Activated CD8-positive, alpha-beta memory T cell treated with anti-CD3 and anti-CD28 coated beads, Interleukin-2, amount 50 U/mL, for 1 hour (primary cell): ENCODE data around the gene CSPG4.
"Not testable (repeated sequence)": the region's sequence is repeated elsewhere in the genome, so short reads cannot be mapped to it uniquely, and the experiment has no call there.

ENCODE experiments used
- DNase-seq: peaks from one replicate; pipeline ENCODE4 v3.0.0-alpha.2; 2020; ENCODE audit errors: extremely low read depth

The CSPG4 gene

GRCh38 chr15:75725006-75725718, 12.5 kb upstream of the CSPG4 start:
- DNase-seq, result no peak

- no peak for DNase-seq
These were observed 11.4 kb upstream of the CSPG4 start for GRCh38 chr15:75723847-75724660.

GRCh38 chr15:75723171-75723846, 10.7 kb upstream of the CSPG4 start:
- no peak for DNase-seq

- no peak for DNase-seq
These were observed 9.5 kb upstream of the CSPG4 start for GRCh38 chr15:75721923-75722870.

GRCh38 chr15:75721480-75721922, 8.9 kb upstream of the CSPG4 start:
- no peak for DNase-seq

- no peak for DNase-seq
These were observed 8.3 kb upstream of the CSPG4 start for GRCh38 chr15:75720787-75721479.

- DNase-seq, result no peak
These were observed 7.6 kb upstream of the CSPG4 start for GRCh38 chr15:75720297-75720696.

- DNase-seq, result no peak
These were observed 5.7 kb upstream of the CSPG4 start for GRCh38 chr15:75718328-75718727.

- not testable (repeated sequence) for DNase-seq
These were observed 4.4 kb upstream of the CSPG4 start for GRCh38 chr15:75717001-75717400.

GRCh38 chr15:75716249-75716950, 3.8 kb upstream of the CSPG4 start:
- DNase-seq, result not testable (repeated sequence)

GRCh38 chr15:75715312-75715832, 2.7 kb upstream of the CSPG4 start:
- not testable (repeated sequence) for DNase-seq

- no peak for DNase-seq
These were observed 1.5 kb upstream of the CSPG4 start for GRCh38 chr15:75714195-75714594.

- DNase-seq, result no peak
These were observed 769 bp upstream of the CSPG4 start for GRCh38 chr15:75713338-75713895.

GRCh38 chr15:75711495-75711894, 1.2 kb downstream of the CSPG4 start:
- not testable (repeated sequence) for DNase-seq

- DNase-seq, result not testable (repeated sequence)
These were observed 1.8 kb downstream of the CSPG4 start for GRCh38 chr15:75710874-75711273.

GRCh38 chr15:75709458-75709857, 3.2 kb downstream of the CSPG4 start:
- not testable (repeated sequence) for DNase-seq

- no peak for DNase-seq
These were observed 6.0 kb downstream of the CSPG4 start for GRCh38 chr15:75706682-75706954.

- no peak for DNase-seq
These were observed 6.6 kb downstream of the CSPG4 start for GRCh38 chr15:75705854-75706681.

GRCh38 chr15:75705375-75705774, 7.3 kb downstream of the CSPG4 start:
- not testable (repeated sequence) for DNase-seq
